ENCODE data around the gene TREH.

Gene TREH

GRCh38 chr11:118628432-118628831, 51.0 kb downstream of the TREH start:
- no peak overlapping the region for H3K4me3 ChIP-seq (ENCODE audit: low read length in 2 of 2)
- H3K9ac ChIP-seq (ENCODE audit: low read length in 2 of 2): no peak overlapping the region
- H3K9me3 ChIP-seq (ENCODE audit: control insufficient read depth in 2 of 2, low read length in 2 of 2): no peaks in the 10 kb centered on the region
- H3K4me1 ChIP-seq (ENCODE audit: control insufficient read depth, insufficient read depth, low read length): peaks cover 23% of the 10 kb centered on the region
- H3K36me3 ChIP-seq (ENCODE audit: control insufficient read depth in 2 of 2, insufficient read depth in 2 of 2, low read length in 2 of 2): peaks cover 41 to 54% of the 10 kb centered on the region in 2 donors
- no peak overlapping the region for H3K27ac ChIP-seq (ENCODE audit: low read length)
- no peaks in the 10 kb centered on the region for H3K27me3 ChIP-seq (ENCODE audit: control insufficient read depth in 1 of 2, insufficient read depth in 2 of 2, low read length in 2 of 2)

GRCh38 chr11:118628031-118628430, 51.4 kb downstream of the TREH start:
- Histone ChIP-seq H3K27me3 (ENCODE audit: control insufficient read depth in 1 of 2, insufficient read depth in 2 of 2, low read length in 2 of 2) (no peaks in the 10 kb centered on the region), H3K9me3 (ENCODE audit: control insufficient read depth in 2 of 2, low read length in 2 of 2) (no peaks in the 10 kb centered on the region), H3K4me1 (ENCODE audit: control insufficient read depth, insufficient read depth, low read length) (peaks cover 24% of the 10 kb centered on the region), H3K36me3 (ENCODE audit: control insufficient read depth in 2 of 2, insufficient read depth in 2 of 2, low read length in 2 of 2) (peaks cover 41 to 54% of the 10 kb centered on the region in 2 donors), H3K9ac (ENCODE audit: low read length in 2 of 2) (no peak overlapping the region), H3K27ac (ENCODE audit: low read length) (no peak overlapping the region), H3K4me3 (ENCODE audit: low read length in 2 of 2) (no peak overlapping the region)

- Histone ChIP-seq H3K4me3 (ENCODE audit: low read length in 2 of 2) (no peak overlapping the region), H3K9ac (ENCODE audit: low read length in 2 of 2) (no peak overlapping the region), H3K27me3 (ENCODE audit: control insufficient read depth in 1 of 2, insufficient read depth in 2 of 2, low read length in 2 of 2) (no peaks in the 10 kb centered on the region), H3K27ac (ENCODE audit: low read length) (no peak overlapping the region), H3K9me3 (ENCODE audit: control insufficient read depth in 2 of 2, low read length in 2 of 2) (no peaks in the 10 kb centered on the region), H3K36me3 (ENCODE audit: control insufficient read depth in 2 of 2, insufficient read depth in 2 of 2, low read length in 2 of 2) (peaks cover 41 to 54% of the 10 kb centered on the region in 2 donors), H3K4me1 (ENCODE audit: control insufficient read depth, insufficient read depth, low read length) (peaks cover 24% of the 10 kb centered on the region)
These were observed 51.9 kb downstream of the TREH start for GRCh38 chr11:118627566-118627965.

- no peak overlapping the region for H3K4me3 ChIP-seq (ENCODE audit: low read length in 2 of 2)
- H3K36me3 ChIP-seq (ENCODE audit: control insufficient read depth in 2 of 2, insufficient read depth in 2 of 2, low read length in 2 of 2): peaks cover 31 to 44% of the 10 kb centered on the region in 2 donors
- H3K27me3 ChIP-seq (ENCODE audit: control insufficient read depth in 1 of 2, insufficient read depth in 2 of 2, low read length in 2 of 2): no peaks in the 10 kb centered on the region
- H3K4me1 ChIP-seq (ENCODE audit: control insufficient read depth, insufficient read depth, low read length): peaks cover 34% of the 10 kb centered on the region
- no peak overlapping the region for H3K27ac ChIP-seq (ENCODE audit: low read length)
- no peaks in the 10 kb centered on the region for H3K9me3 ChIP-seq (ENCODE audit: control insufficient read depth in 2 of 2, low read length in 2 of 2)
- no peak overlapping the region for H3K9ac ChIP-seq (ENCODE audit: low read length in 2 of 2)
These were observed 53.5 kb downstream of the TREH start for GRCh38 chr11:118625976-118626375.

GRCh38 chr11:118625036-118625690, 54.3 kb downstream of the TREH start:
- peaks cover 30 to 39% of the 10 kb centered on the region in 2 donors for H3K36me3 ChIP-seq (ENCODE audit: control insufficient read depth in 2 of 2, insufficient read depth in 2 of 2, low read length in 2 of 2)
- H3K4me3 ChIP-seq (ENCODE audit: low read length in 2 of 2): no peak overlapping the region
- H3K9me3 ChIP-seq (ENCODE audit: control insufficient read depth in 2 of 2, low read length in 2 of 2): no peaks in the 10 kb centered on the region
- H3K27me3 ChIP-seq (ENCODE audit: control insufficient read depth in 1 of 2, insufficient read depth in 2 of 2, low read length in 2 of 2): no peaks in the 10 kb centered on the region
- H3K27ac ChIP-seq (ENCODE audit: low read length): no peak overlapping the region
- H3K4me1 ChIP-seq (ENCODE audit: control insufficient read depth, insufficient read depth, low read length): peaks cover 40% of the 10 kb centered on the region
- no peak overlapping the region for H3K9ac ChIP-seq (ENCODE audit: low read length in 2 of 2)

GRCh38 chr11:118623269-118623655, 56.2 kb downstream of the TREH start:
- H3K9ac ChIP-seq (ENCODE audit: low read length in 2 of 2): peak overlapping the region in 1 of 2 donors; percentile 51
- peaks cover 52% of the 10 kb centered on the region for H3K4me1 ChIP-seq (ENCODE audit: control insufficient read depth, insufficient read depth, low read length)
- peak overlapping the region in 1 of 2 donors; percentile 77 for H3K4me3 ChIP-seq (ENCODE audit: low read length in 2 of 2)
- no peaks in the 10 kb centered on the region for H3K27me3 ChIP-seq (ENCODE audit: control insufficient read depth in 1 of 2, insufficient read depth in 2 of 2, low read length in 2 of 2)
- H3K9me3 ChIP-seq (ENCODE audit: control insufficient read depth in 2 of 2, low read length in 2 of 2): no peaks in the 10 kb centered on the region
- peaks cover 23 to 31% of the 10 kb centered on the region in 2 donors for H3K36me3 ChIP-seq (ENCODE audit: control insufficient read depth in 2 of 2, insufficient read depth in 2 of 2, low read length in 2 of 2)
- peak overlapping the region; percentile 80 for H3K27ac ChIP-seq (ENCODE audit: low read length)

GRCh38 chr11:118622376-118623268, 56.8 kb downstream of the TREH start:
- Histone ChIP-seq H3K4me3 (ENCODE audit: low read length in 2 of 2) (peak overlapping the region; percentile 77 to 89), H3K4me1 (ENCODE audit: control insufficient read depth, insufficient read depth, low read length) (peaks cover 58% of the 10 kb centered on the region), H3K9ac (ENCODE audit: low read length in 2 of 2) (peak overlapping the region; percentile 27 to 80), H3K9me3 (ENCODE audit: control insufficient read depth in 2 of 2, low read length in 2 of 2) (no peaks in the 10 kb centered on the region), H3K36me3 (ENCODE audit: control insufficient read depth in 2 of 2, insufficient read depth in 2 of 2, low read length in 2 of 2) (peaks cover 23 to 29% of the 10 kb centered on the region in 2 donors), H3K27me3 (ENCODE audit: control insufficient read depth in 1 of 2, insufficient read depth in 2 of 2, low read length in 2 of 2) (no peaks in the 10 kb centered on the region), H3K27ac (ENCODE audit: low read length) (peak overlapping the region; percentile 80)

GRCh38 chr11:118621784-118622375, 57.6 kb downstream of the TREH start:
- Histone ChIP-seq H3K9ac (ENCODE audit: low read length in 2 of 2) (peak overlapping the region; percentile 78 to 80), H3K9me3 (ENCODE audit: control insufficient read depth in 2 of 2, low read length in 2 of 2) (no peaks in the 10 kb centered on the region), H3K27ac (ENCODE audit: low read length) (peak overlapping the region; percentile 80), H3K4me1 (ENCODE audit: control insufficient read depth, insufficient read depth, low read length) (peaks cover 65% of the 10 kb centered on the region), H3K36me3 (ENCODE audit: control insufficient read depth in 2 of 2, insufficient read depth in 2 of 2, low read length in 2 of 2) (peaks cover 17 to 22% of the 10 kb centered on the region in 2 donors), H3K27me3 (ENCODE audit: control insufficient read depth in 1 of 2, insufficient read depth in 2 of 2, low read length in 2 of 2) (no peaks in the 10 kb centered on the region), H3K4me3 (ENCODE audit: low read length in 2 of 2) (peak overlapping the region; percentile 77 to 89)

GRCh38 chr11:118621071-118621783, 58.2 kb downstream of the TREH start:
- Histone ChIP-seq H3K4me1 (ENCODE audit: control insufficient read depth, insufficient read depth, low read length) (peaks cover 65% of the 10 kb centered on the region), H3K36me3 (ENCODE audit: control insufficient read depth in 2 of 2, insufficient read depth in 2 of 2, low read length in 2 of 2) (peaks cover 22 to 24% of the 10 kb centered on the region in 2 donors), H3K27me3 (ENCODE audit: control insufficient read depth in 1 of 2, insufficient read depth in 2 of 2, low read length in 2 of 2) (no peaks in the 10 kb centered on the region), H3K4me3 (ENCODE audit: low read length in 2 of 2) (peak overlapping the region; percentile 77 to 89), H3K27ac (ENCODE audit: low read length) (peak overlapping the region; percentile 80), H3K9ac (ENCODE audit: low read length in 2 of 2) (peak overlapping the region; percentile 78 to 80), H3K9me3 (ENCODE audit: control insufficient read depth in 2 of 2, low read length in 2 of 2) (no peaks in the 10 kb centered on the region)

- Histone ChIP-seq H3K4me1 (ENCODE audit: control insufficient read depth, insufficient read depth, low read length) (peaks cover 63% of the 10 kb centered on the region), H3K9ac (ENCODE audit: low read length in 2 of 2) (peak overlapping the region; percentile 68 to 78)
These were observed 58.9 kb downstream of the TREH start for GRCh38 chr11:118620529-118621070.

More at GRCh38 chr11:118620529-118621070, 58.9 kb downstream of the TREH start:
- Histone ChIP-seq H3K36me3 (ENCODE audit: control insufficient read depth in 2 of 2, insufficient read depth in 2 of 2, low read length in 2 of 2) (peaks cover 26 to 27% of the 10 kb centered on the region in 2 donors), H3K4me3 (ENCODE audit: low read length in 2 of 2) (peak overlapping the region; percentile 77 to 89), H3K27ac (ENCODE audit: low read length) (peak overlapping the region; percentile 80), H3K27me3 (ENCODE audit: control insufficient read depth in 1 of 2, insufficient read depth in 2 of 2, low read length in 2 of 2) (no peaks in the 10 kb centered on the region), H3K9me3 (ENCODE audit: control insufficient read depth in 2 of 2, low read length in 2 of 2) (no peaks in the 10 kb centered on the region)
